Measurements from ENCODE around the gene SSUH2.
"Not testable (repeated sequence)": the region's sequence is repeated elsewhere in the genome, so short reads cannot be mapped to it uniquely, and the experiment has no call there.

Gene SSUH2

GRCh38 chr3:8589880-8590556 lies 54.6 kb downstream of the SSUH2 start:
- DNase-seq (ENCODE audit: low read depth in 3 of 3, low spot score in 1 of 3) = no peak

- no peak for DNase-seq (ENCODE audit: low read depth in 3 of 3, low spot score in 1 of 3)
Measured at GRCh38 chr3:8584661-8585060, 59.9 kb downstream of the SSUH2 start.

GRCh38 chr3:8581806-8582445 lies 62.7 kb downstream of the SSUH2 start:
- no peak for DNase-seq (ENCODE audit: low read depth in 3 of 3, low spot score in 1 of 3)

GRCh38 chr3:8581373-8581772 lies 63.2 kb downstream of the SSUH2 start:
- DNase-seq (ENCODE audit: low read depth in 3 of 3, low spot score in 1 of 3) = no peak

GRCh38 chr3:8580434-8580833 lies 64.2 kb downstream of the SSUH2 start:
- DNase-seq (ENCODE audit: low read depth in 3 of 3, low spot score in 1 of 3) = not testable (repeated sequence)

GRCh38 chr3:8579943-8580342 lies 64.7 kb downstream of the SSUH2 start:
- no peak for DNase-seq (ENCODE audit: low read depth in 3 of 3, low spot score in 1 of 3)

- DNase-seq (ENCODE audit: low read depth in 3 of 3, low spot score in 1 of 3) = no peak
Measured at GRCh38 chr3:8579096-8579495, 65.5 kb downstream of the SSUH2 start.

GRCh38 chr3:8578282-8578681 lies 66.3 kb downstream of the SSUH2 start:
- no peak for DNase-seq (ENCODE audit: low read depth in 3 of 3, low spot score in 1 of 3)

- DNase-seq (ENCODE audit: low read depth in 3 of 3, low spot score in 1 of 3) = no peak
Measured at GRCh38 chr3:8576841-8577571, 67.6 kb downstream of the SSUH2 start.

- DNase-seq (ENCODE audit: low read depth in 3 of 3, low spot score in 1 of 3) = no peak
Measured at GRCh38 chr3:8576436-8576835, 68.2 kb downstream of the SSUH2 start.

GRCh38 chr3:8575364-8576104 lies 69.1 kb downstream of the SSUH2 start:
- no peak for DNase-seq (ENCODE audit: low read depth in 3 of 3, low spot score in 1 of 3)

GRCh38 chr3:8574670-8575322 lies 69.8 kb downstream of the SSUH2 start:
- no peak for DNase-seq (ENCODE audit: low read depth in 3 of 3, low spot score in 1 of 3)

- no peak for DNase-seq (ENCODE audit: low read depth in 3 of 3, low spot score in 1 of 3)
Measured at GRCh38 chr3:8574040-8574669, 70.4 kb downstream of the SSUH2 start.

GRCh38 chr3:8573342-8573926 lies 71.2 kb downstream of the SSUH2 start:
- no peak for DNase-seq (ENCODE audit: low read depth in 3 of 3, low spot score in 1 of 3)

- no peak for DNase-seq (ENCODE audit: low read depth in 3 of 3, low spot score in 1 of 3)
Measured at GRCh38 chr3:8571256-8571655, 73.3 kb downstream of the SSUH2 start.

Data from stimulated activated CD4-positive, alpha-beta T cell treated with anti-CD3 and anti-CD28 coated beads, TNF-alpha, amount 100 ng/mL, for 1 hour (primary cell).